ENCODE results near the gene MXI1. TPM values are rescaled to one million over a fixed set of nuclear protein-coding genes. Genes with fewer than 3 reads are reported as not detected.

MXI1 gene
- total and polyA plus RNA-seq, 2 donors (not counting 1 experiment from before 2014, with no cell fraction given) = 12.0 to 32.4 TPM

DNA sequence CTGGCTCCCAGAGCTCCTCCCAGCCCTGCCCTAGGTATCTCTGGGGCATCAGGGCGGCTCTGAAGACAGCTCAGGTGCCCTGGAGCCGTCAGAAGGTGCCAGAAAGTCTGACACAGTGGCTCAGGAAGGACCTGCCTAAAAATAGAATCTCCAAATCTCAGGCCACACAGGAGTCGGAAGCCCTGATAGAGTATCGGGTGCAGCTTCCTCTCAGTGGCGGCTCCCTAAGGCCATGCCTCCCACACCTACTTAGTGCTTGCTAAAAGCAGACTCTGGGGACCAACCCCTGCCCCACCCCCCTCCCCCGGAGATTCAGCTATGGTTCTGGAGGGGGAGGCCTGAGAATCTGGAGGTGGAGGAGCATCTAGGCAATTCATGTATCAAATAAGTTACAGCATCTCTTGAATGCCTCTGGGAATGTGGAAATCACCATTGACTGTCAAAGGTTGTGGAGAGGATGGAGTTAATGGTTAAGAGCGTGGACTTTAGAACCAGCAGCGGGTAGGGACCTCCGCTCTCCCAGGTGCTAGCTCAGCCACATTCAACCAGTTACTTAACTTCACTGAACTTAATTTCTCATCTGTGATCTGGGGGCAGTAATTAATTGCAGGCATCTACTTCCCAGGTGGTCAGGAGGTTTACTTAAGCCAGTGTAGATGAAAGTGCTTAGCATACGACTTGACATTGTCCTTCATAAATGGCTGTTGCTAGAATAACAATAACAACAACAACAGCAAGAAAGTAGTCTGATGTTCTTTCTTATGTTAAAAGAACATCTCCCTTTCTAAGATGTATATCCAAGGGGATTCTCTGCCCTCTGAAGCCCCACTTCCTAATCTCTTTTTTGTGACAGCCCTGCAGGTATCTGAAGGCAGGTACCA lies 38.6 kb upstream of the MXI1 start:
- peaks cover 0 to 72% (median 35%) of the 10 kb centered on the region in 4 experiments for H3K27me3 ChIP-seq (replicated peaks in 1 of 4; ENCODE audit: control extremely low read depth in 1 of 4, control insufficient read depth in 3 of 4, insufficient read depth in 4 of 4, low read length in 3 of 4)
- H4K20me1 ChIP-seq (ENCODE audit: control insufficient read depth, insufficient read depth, low read length, poor library complexity, severe bottlenecking) = no peaks in the 10 kb centered on the region
- 10% methylated on average over 3 of the region's 10 CpGs for WGBS (ENCODE audit: insufficient coverage)
- DNase-seq = no peak
- H3K4me3 ChIP-seq (ENCODE audit: control extremely low read depth in 1 of 5, extremely low read depth in 1 of 5, insufficient read depth in 1 of 5, low read depth in 2 of 5, low read length in 4 of 5) = no peak overlapping the region
- no peaks in the 10 kb centered on the region for H3K9me3 ChIP-seq (ENCODE audit: control extremely low read depth in 1 of 3, control insufficient read depth in 2 of 3, insufficient read depth in 1 of 3, low read length in 2 of 3)
- H3K4me1 ChIP-seq (ENCODE audit: control insufficient read depth in 2 of 2, insufficient read depth in 2 of 2, low read length in 2 of 2) = peaks cover 16 to 29% of the 10 kb centered on the region in 2 donors
- TF ChIP-seq, protein P1, sequence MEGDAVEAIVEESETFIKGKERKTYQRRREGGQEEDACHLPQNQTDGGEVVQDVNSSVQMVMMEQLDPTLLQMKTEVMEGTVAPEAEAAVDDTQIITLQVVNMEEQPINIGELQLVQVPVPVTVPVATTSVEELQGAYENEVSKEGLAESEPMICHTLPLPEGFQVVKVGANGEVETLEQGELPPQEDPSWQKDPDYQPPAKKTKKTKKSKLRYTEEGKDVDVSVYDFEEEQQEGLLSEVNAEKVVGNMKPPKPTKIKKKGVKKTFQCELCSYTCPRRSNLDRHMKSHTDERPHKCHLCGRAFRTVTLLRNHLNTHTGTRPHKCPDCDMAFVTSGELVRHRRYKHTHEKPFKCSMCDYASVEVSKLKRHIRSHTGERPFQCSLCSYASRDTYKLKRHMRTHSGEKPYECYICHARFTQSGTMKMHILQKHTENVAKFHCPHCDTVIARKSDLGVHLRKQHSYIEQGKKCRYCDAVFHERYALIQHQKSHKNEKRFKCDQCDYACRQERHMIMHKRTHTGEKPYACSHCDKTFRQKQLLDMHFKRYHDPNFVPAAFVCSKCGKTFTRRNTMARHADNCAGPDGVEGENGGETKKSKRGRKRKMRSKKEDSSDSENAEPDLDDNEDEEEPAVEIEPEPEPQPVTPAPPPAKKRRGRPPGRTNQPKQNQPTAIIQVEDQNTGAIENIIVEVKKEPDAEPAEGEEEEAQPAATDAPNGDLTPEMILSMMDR (IDR thresholded peaks at IDR 0.05) = no peak
- no peak for TF ChIP-seq EZH2 (IDR thresholded peaks at IDR 0.05; ENCODE audit: borderline replicate concordance, insufficient read depth, low read depth, low read length, poor library complexity, severe bottlenecking)
- Mint-ChIP-seq H3K27ac (no peak overlapping the region), H3K27me3 (peaks cover 65% of the 10 kb centered on the region), H3K9me3 (ENCODE audit: insufficient read depth) (no peaks in the 10 kb centered on the region), H3K4me3 (no peak overlapping the region), H3K4me1 (peaks cover 30% of the 10 kb centered on the region)
- no peaks in the 10 kb centered on the region for H3K79me2 ChIP-seq (ENCODE audit: control insufficient read depth, insufficient read depth, low read length)
- ATAC-seq (ENCODE audit: low read depth) = no peak
- ChIA-PET POLR2A (no interaction called here), CTCF (no interaction called here)
- no peak overlapping the region for H2AFZ ChIP-seq (ENCODE audit: insufficient read depth, low read depth, low read length, poor library complexity, severe bottlenecking)
- no peak overlapping the region for H3K9ac ChIP-seq (ENCODE audit: low read length)
- intact Hi-C loops (cut with micrococcal nuclease) = no loop called here
- H3K27ac ChIP-seq (ENCODE audit: low read length in 2 of 2) = no peak overlapping the region
- no peaks in the 10 kb centered on the region for H3K36me3 ChIP-seq (replicated peaks in 1 of 2; ENCODE audit: control extremely low read depth in 1 of 2, control insufficient read depth in 1 of 2, extremely low read depth in 1 of 2, insufficient read depth in 2 of 2, low read length in 1 of 2)
- peak overlapping the region; percentile 40 for H3K4me2 ChIP-seq (replicated peaks; ENCODE audit: low read depth, low read length, poor library complexity, severe bottlenecking)

- POLR2A ChIA-PET = no interaction called here
Measured at GRCh38 chr10:110169586-110169985, 37.8 kb upstream of the MXI1 start.

More at GRCh38 chr10:110169586-110169985, 37.8 kb upstream of the MXI1 start:
- no peak overlapping the region for H3K9ac ChIP-seq (ENCODE audit: low read length)
- no peak overlapping the region for H3K4me2 ChIP-seq (replicated peaks; ENCODE audit: low read depth, low read length, poor library complexity, severe bottlenecking)
- H3K4me3 ChIP-seq (ENCODE audit: control extremely low read depth in 1 of 5, extremely low read depth in 1 of 5, insufficient read depth in 1 of 5, low read depth in 2 of 5, low read length in 4 of 5) = no peak overlapping the region
- H3K4me1 ChIP-seq (ENCODE audit: control insufficient read depth in 2 of 2, insufficient read depth in 2 of 2, low read length in 2 of 2) = peaks cover 16 to 29% of the 10 kb centered on the region in 2 donors
- no peak overlapping the region for H3K27ac ChIP-seq (ENCODE audit: low read length in 2 of 2)
- DNase-seq = no peak
- peaks cover 30% of the 10 kb centered on the region for H3K4me1 Mint-ChIP-seq
- H3K27me3 Mint-ChIP-seq = peaks cover 70% of the 10 kb centered on the region
- H3K4me3 Mint-ChIP-seq = no peak overlapping the region
- H3K79me2 ChIP-seq (ENCODE audit: control insufficient read depth, insufficient read depth, low read length) = no peaks in the 10 kb centered on the region
- no peaks in the 10 kb centered on the region for H3K9me3 Mint-ChIP-seq (ENCODE audit: insufficient read depth)
- H3K27me3 ChIP-seq (replicated peaks in 1 of 4; ENCODE audit: control extremely low read depth in 1 of 4, control insufficient read depth in 3 of 4, insufficient read depth in 4 of 4, low read length in 3 of 4) = peaks cover 0 to 74% (median 37%) of the 10 kb centered on the region in 4 experiments
- no peak overlapping the region for H3K27ac Mint-ChIP-seq
- intact Hi-C loops (cut with micrococcal nuclease) = no loop called here
- H3K9me3 ChIP-seq (ENCODE audit: control extremely low read depth in 1 of 3, control insufficient read depth in 2 of 3, insufficient read depth in 1 of 3, low read length in 2 of 3) = no peaks in the 10 kb centered on the region
- no CpG with 5 or more reads among the region's 1 CpG for WGBS (ENCODE audit: insufficient coverage)
- ATAC-seq (ENCODE audit: low read depth) = no peak
- H4K20me1 ChIP-seq (ENCODE audit: control insufficient read depth, insufficient read depth, low read length, poor library complexity, severe bottlenecking) = no peaks in the 10 kb centered on the region
- no peak for TF ChIP-seq EZH2 (IDR thresholded peaks at IDR 0.05; ENCODE audit: borderline replicate concordance, insufficient read depth, low read depth, low read length, poor library complexity, severe bottlenecking)
- TF ChIP-seq, protein P1 (IDR thresholded peaks at IDR 0.05) = no peak
- CTCF ChIA-PET = no interaction called here
- H3K36me3 ChIP-seq (replicated peaks in 1 of 2; ENCODE audit: control extremely low read depth in 1 of 2, control insufficient read depth in 1 of 2, extremely low read depth in 1 of 2, insufficient read depth in 2 of 2, low read length in 1 of 2) = no peaks in the 10 kb centered on the region
- no peak overlapping the region for H2AFZ ChIP-seq (ENCODE audit: insufficient read depth, low read depth, low read length, poor library complexity, severe bottlenecking)
